Measurements from ENCODE around the gene SOX8.

Gene SOX8

DNA sequence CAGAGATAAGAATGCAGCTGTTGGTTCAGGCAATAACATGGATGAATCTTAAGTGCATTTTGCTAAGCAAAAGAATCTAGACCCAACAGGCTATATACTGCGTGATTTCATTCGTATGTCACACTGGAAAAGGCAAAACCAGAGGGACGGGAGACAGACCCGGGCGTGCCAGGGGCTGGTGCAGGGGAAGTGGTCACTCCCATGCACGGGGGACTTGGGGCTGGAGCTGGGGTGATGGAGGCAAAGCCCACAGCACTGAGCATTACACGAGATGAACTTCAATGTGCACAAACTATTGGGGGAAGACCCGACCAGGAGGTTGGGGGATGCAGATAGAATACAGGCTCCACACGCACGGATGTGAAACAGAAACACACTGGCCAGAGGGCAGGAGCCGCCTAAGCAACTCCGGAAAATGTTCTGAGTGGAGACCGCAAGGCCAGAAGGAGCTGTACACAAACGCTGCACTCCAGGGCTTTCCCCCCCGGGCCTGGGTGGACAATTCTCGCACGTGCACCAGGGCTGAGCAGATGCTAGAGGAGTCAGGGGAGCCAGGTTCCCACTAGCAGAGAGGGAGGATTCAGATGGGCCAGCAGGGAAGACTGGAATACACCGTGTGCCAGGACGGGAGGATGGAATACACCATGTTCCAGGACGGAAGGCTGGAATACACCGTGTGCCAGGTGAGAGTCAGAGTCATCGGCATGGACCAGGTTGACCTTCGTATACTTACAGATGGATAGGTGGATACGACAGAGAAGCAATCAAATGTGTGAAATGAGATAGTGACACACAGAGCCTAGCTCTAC is 22.1 kb upstream of the SOX8 start:
- Histone ChIP-seq H3K4me3 (ENCODE audit: low read depth, low read length) (no peak overlapping the region), H3K9me3 (ENCODE audit: control insufficient read depth, insufficient read depth, low read length) (no peaks in the 10 kb centered on the region), H3K4me1 (ENCODE audit: control insufficient read depth, insufficient read depth, low read length) (no peaks in the 10 kb centered on the region), H3K27me3 (ENCODE audit: control insufficient read depth, insufficient read depth, low read length) (no peaks in the 10 kb centered on the region), H3K36me3 (ENCODE audit: control insufficient read depth, insufficient read depth, low read length) (no peaks in the 10 kb centered on the region), H3K9ac (ENCODE audit: low read depth, low read length) (no peak overlapping the region)

DNA sequence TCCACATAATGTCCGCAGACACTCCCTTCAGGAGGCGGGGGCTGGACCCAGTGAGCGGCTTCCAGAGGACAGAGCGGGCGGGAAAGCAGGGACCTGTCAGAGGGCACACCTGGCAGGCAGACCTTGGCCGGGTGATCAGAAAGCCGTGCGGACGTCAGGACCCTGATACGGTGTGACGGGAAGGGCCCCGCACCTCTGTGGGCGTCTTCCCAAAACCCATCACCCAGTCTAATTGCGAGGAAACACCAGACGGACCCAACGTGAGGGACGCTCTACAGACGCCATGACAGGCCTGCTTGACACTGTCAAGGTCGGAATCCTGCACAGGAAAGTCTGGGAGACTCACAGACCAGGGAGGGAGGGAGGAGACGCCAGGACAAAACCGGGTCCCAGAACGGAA is 19.2 kb upstream of the SOX8 start:
- Histone ChIP-seq H3K4me1 (ENCODE audit: control insufficient read depth, insufficient read depth, low read length) (no peaks in the 10 kb centered on the region), H3K4me3 (ENCODE audit: low read depth, low read length) (no peak overlapping the region), H3K27me3 (ENCODE audit: control insufficient read depth, insufficient read depth, low read length) (no peaks in the 10 kb centered on the region), H3K9ac (ENCODE audit: low read depth, low read length) (no peak overlapping the region), H3K9me3 (ENCODE audit: control insufficient read depth, insufficient read depth, low read length) (no peaks in the 10 kb centered on the region), H3K36me3 (ENCODE audit: control insufficient read depth, insufficient read depth, low read length) (no peaks in the 10 kb centered on the region)

DNA sequence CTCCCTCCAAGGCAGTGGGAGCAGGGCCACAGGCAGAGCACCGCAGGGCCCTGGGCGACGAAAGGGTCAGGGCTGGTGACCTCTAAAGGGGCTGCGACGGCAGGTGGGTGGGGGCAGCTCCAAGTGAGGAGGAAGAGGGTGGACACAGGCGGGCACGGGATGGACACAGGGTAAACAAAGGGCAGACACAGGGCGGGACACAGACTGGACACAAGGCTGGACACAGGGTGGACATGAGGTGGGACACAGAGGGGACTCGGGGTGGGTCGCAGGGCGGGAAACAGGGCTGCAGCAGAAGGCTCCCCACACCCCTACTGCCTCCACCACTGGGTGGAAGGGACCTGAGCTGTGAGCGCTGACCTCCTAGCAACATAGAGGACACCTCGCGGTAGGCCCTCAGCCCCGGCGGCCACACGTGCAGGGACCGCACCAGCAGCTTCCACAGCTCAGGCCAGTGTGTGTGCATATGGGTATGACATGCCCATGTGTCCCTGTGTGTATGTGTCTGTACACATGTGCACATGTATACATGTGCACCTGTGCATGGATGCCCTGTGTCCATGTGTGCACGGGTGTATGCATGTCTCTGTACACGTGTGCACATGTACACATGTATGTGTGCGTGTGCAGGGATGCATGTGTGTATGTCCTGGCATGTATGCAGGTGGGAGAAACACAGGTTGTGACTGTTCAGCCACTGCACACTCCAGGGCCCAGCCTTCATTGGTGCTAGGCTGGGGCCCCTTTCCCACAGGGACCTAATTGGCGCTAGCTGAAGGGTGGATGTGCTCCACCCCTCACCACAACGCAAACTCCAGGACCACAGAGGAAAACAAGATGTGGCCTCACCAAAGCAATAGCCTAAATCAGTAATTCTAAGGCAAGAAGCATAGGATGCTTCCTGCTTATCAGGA is 18.4 kb upstream of the SOX8 start:
- H3K9me3 ChIP-seq (ENCODE audit: control insufficient read depth, insufficient read depth, low read length) = no peaks in the 10 kb centered on the region
- H3K4me1 ChIP-seq (ENCODE audit: control insufficient read depth, insufficient read depth, low read length) = no peaks in the 10 kb centered on the region
- H3K36me3 ChIP-seq (ENCODE audit: control insufficient read depth, insufficient read depth, low read length) = no peaks in the 10 kb centered on the region
- H3K9ac ChIP-seq (ENCODE audit: low read depth, low read length) = no peak overlapping the region
- H3K27me3 ChIP-seq (ENCODE audit: control insufficient read depth, insufficient read depth, low read length) = no peaks in the 10 kb centered on the region
- no peak overlapping the region for H3K4me3 ChIP-seq (ENCODE audit: low read depth, low read length)

DNA sequence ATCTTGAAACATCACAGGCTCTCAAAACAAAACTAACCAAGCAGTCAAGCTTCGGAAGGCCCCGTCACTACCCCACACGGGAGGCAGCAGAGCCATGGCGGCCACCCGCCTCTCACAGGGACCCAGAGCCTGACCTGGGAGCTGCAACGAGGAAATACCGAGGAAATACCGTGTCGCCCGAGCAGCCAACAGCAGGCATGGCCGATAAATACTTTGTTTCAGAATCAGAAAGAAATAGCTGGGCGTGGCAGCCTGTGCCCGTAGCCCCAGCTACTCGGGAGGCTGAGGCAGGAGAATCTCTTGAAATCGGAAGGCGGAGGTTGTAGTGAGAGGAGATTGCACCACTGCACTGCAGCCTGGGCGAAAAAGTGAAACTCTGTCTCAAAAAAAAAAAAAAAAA is 17.7 kb upstream of the SOX8 start:
- Histone ChIP-seq H3K4me1 (ENCODE audit: control insufficient read depth, insufficient read depth, low read length) (no peaks in the 10 kb centered on the region), H3K9ac (ENCODE audit: low read depth, low read length) (no peak overlapping the region), H3K4me3 (ENCODE audit: low read depth, low read length) (no peak overlapping the region), H3K9me3 (ENCODE audit: control insufficient read depth, insufficient read depth, low read length) (no peaks in the 10 kb centered on the region), H3K27me3 (ENCODE audit: control insufficient read depth, insufficient read depth, low read length) (no peaks in the 10 kb centered on the region), H3K36me3 (ENCODE audit: control insufficient read depth, insufficient read depth, low read length) (no peaks in the 10 kb centered on the region)

DNA sequence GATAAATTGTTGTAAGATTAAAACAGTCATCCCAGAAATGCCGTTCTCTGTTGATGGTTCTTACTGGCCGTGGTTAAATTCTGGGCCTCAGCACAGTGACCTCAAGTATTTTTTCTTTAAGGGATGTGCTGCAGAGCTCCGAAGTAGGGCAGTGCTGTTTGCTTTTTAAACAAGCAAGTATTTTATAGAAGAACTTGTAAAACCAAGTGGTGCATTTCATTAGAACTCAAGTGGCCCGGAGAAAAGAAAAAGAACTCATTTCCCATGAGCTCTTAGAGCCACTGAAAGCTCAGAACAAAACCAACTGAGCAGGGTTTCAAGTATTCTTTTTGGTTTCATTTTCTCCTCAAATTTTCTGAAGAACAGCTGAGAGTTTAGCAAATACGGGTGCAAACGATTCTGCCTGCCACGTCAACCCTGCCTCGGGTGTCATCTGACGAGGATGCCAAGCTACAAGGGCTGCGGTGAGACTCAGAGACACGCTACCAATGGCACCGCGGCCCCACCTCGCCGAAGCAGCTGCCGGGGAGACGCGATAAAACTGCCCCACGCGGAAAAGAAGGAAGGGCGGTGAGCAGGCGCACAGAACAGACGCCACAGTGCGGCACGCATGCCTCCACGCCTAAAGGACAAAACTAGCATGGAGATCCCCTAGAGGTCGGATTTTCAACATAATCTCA is 17.1 kb upstream of the SOX8 start:
- Histone ChIP-seq H3K36me3 (ENCODE audit: control insufficient read depth, insufficient read depth, low read length) (no peaks in the 10 kb centered on the region), H3K9ac (ENCODE audit: low read depth, low read length) (no peak overlapping the region), H3K9me3 (ENCODE audit: control insufficient read depth, insufficient read depth, low read length) (no peaks in the 10 kb centered on the region), H3K27me3 (ENCODE audit: control insufficient read depth, insufficient read depth, low read length) (peaks cover under 1% of the 10 kb centered on the region), H3K4me3 (ENCODE audit: low read depth, low read length) (no peak overlapping the region), H3K4me1 (ENCODE audit: control insufficient read depth, insufficient read depth, low read length) (no peaks in the 10 kb centered on the region)

DNA sequence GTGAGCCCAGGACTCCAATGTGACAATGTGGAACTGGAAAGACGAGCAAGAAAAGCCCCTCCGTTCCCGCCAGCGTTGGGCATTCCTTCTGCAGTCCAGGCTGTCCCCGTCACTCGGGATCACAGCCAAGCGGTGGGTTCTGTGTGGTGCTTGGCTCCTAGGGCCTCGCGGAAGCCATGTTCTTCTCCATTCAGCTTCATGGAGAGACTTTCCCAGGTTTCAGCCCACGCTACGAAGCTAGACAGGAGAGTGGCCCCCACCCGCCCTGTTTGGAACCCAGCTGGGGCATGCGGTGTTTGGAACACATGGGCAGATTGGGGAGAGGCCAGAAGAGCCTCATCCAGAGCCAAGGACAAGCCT is 16.6 kb upstream of the SOX8 start:
- Histone ChIP-seq H3K36me3 (ENCODE audit: control insufficient read depth, insufficient read depth, low read length) (no peaks in the 10 kb centered on the region), H3K4me3 (ENCODE audit: low read depth, low read length) (no peak overlapping the region), H3K9me3 (ENCODE audit: control insufficient read depth, insufficient read depth, low read length) (no peaks in the 10 kb centered on the region), H3K27me3 (ENCODE audit: control insufficient read depth, insufficient read depth, low read length) (peaks cover 3% of the 10 kb centered on the region), H3K9ac (ENCODE audit: low read depth, low read length) (no peak overlapping the region), H3K4me1 (ENCODE audit: control insufficient read depth, insufficient read depth, low read length) (no peaks in the 10 kb centered on the region)

DNA sequence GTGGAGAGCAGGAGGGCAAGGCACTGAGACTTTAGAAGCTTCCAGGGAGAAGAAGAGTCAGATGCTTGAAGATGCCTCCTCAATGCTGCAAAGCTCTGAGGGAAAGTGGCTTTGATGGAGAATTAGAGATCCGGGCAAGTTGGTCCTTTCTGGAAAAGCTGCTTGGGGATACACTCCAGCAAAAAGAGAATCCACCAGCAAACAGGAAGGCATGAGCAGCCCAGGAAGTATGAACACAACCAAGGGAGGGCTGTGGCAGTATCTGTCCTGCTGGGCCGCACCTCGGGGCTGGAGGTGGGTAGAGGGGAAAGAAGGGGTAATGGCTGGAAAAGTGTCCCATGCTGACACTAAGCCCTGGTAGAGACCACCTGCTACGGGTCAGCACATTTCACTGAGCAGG is 16.1 kb upstream of the SOX8 start:
- no peak overlapping the region for H3K4me3 ChIP-seq (ENCODE audit: low read depth, low read length)
- no peaks in the 10 kb centered on the region for H3K4me1 ChIP-seq (ENCODE audit: control insufficient read depth, insufficient read depth, low read length)
- no peaks in the 10 kb centered on the region for H3K9me3 ChIP-seq (ENCODE audit: control insufficient read depth, insufficient read depth, low read length)
- H3K27me3 ChIP-seq (ENCODE audit: control insufficient read depth, insufficient read depth, low read length) = peaks cover 3% of the 10 kb centered on the region
- H3K36me3 ChIP-seq (ENCODE audit: control insufficient read depth, insufficient read depth, low read length) = no peaks in the 10 kb centered on the region
- no peak overlapping the region for H3K9ac ChIP-seq (ENCODE audit: low read depth, low read length)

DNA sequence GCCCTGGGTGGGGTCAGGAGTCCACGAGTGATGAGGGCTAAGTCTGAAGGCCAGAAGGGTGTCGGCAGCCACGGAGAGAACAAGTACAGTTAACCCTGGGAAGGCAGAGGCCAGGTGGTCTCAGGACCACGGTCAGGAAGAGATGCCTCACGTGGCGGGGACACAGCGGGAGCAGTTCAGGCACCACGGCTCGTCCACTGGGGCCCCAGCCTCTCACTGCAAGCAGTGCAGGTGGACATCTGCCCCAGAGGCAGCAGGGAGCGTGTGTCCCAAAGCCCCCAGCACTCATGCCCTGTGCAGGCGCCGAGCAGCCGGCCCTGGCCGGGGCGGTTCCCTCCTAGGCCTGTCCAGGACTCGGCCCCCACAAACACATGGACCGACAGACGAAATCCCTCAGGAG is 15.5 kb upstream of the SOX8 start:
- Histone ChIP-seq H3K4me3 (ENCODE audit: low read depth, low read length) (no peak overlapping the region), H3K9me3 (ENCODE audit: control insufficient read depth, insufficient read depth, low read length) (no peaks in the 10 kb centered on the region), H3K4me1 (ENCODE audit: control insufficient read depth, insufficient read depth, low read length) (no peaks in the 10 kb centered on the region), H3K27me3 (ENCODE audit: control insufficient read depth, insufficient read depth, low read length) (peaks cover 3% of the 10 kb centered on the region), H3K9ac (ENCODE audit: low read depth, low read length) (no peak overlapping the region), H3K36me3 (ENCODE audit: control insufficient read depth, insufficient read depth, low read length) (no peaks in the 10 kb centered on the region)

DNA sequence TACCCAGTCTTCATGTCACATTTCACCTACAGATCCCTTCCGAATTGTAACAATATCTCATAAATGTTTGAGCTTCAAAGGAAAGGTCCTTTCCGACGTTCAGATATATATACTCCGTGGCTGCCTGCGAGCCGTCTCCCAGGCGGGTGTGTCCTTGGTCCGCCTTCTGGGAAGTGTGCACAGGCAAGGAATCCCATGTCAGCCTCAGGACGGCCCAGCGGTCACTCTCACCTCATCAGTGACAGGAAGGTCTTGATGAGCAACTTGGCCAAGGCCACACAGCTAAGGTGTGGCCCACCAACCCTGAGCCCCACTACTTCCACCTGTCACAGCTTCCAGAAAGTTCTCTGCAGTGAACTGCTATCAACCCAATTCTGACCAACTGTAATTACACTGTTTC is 15.1 kb upstream of the SOX8 start:
- no peaks in the 10 kb centered on the region for H3K4me1 ChIP-seq (ENCODE audit: control insufficient read depth, insufficient read depth, low read length)
- H3K9me3 ChIP-seq (ENCODE audit: control insufficient read depth, insufficient read depth, low read length) = no peaks in the 10 kb centered on the region
- H3K4me3 ChIP-seq (ENCODE audit: low read depth, low read length) = no peak overlapping the region
- H3K27me3 ChIP-seq (ENCODE audit: control insufficient read depth, insufficient read depth, low read length) = peaks cover 7% of the 10 kb centered on the region
- H3K36me3 ChIP-seq (ENCODE audit: control insufficient read depth, insufficient read depth, low read length) = no peaks in the 10 kb centered on the region
- H3K9ac ChIP-seq (ENCODE audit: low read depth, low read length) = no peak overlapping the region

DNA sequence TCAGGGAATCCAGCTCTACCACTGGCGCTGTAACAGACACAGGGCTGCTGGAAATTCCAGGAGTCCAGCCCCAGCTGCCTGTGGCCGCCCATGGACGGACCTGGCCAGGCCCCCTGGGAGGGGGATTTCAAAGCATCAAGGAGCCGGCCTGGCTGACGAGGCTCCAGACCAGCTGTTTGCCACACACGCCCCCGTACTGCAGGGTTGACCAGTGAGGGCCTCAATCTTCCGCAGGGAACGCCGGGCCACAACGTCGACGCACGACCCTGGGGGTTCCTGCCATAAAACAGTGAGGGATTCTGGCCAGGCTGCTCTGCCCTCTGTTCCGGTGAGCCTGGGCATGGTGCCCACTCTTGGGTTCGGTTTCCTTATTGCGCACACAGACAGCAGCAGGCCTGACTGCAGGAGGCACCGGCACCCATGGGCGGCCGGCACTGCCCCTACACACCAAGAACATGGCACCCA is 14.5 kb upstream of the SOX8 start:
- Histone ChIP-seq H3K27me3 (ENCODE audit: control insufficient read depth, insufficient read depth, low read length) (peaks cover 9% of the 10 kb centered on the region), H3K4me3 (ENCODE audit: low read depth, low read length) (no peak overlapping the region), H3K36me3 (ENCODE audit: control insufficient read depth, insufficient read depth, low read length) (no peaks in the 10 kb centered on the region), H3K9ac (ENCODE audit: low read depth, low read length) (no peak overlapping the region), H3K9me3 (ENCODE audit: control insufficient read depth, insufficient read depth, low read length) (no peaks in the 10 kb centered on the region), H3K4me1 (ENCODE audit: control insufficient read depth, insufficient read depth, low read length) (no peaks in the 10 kb centered on the region)

DNA sequence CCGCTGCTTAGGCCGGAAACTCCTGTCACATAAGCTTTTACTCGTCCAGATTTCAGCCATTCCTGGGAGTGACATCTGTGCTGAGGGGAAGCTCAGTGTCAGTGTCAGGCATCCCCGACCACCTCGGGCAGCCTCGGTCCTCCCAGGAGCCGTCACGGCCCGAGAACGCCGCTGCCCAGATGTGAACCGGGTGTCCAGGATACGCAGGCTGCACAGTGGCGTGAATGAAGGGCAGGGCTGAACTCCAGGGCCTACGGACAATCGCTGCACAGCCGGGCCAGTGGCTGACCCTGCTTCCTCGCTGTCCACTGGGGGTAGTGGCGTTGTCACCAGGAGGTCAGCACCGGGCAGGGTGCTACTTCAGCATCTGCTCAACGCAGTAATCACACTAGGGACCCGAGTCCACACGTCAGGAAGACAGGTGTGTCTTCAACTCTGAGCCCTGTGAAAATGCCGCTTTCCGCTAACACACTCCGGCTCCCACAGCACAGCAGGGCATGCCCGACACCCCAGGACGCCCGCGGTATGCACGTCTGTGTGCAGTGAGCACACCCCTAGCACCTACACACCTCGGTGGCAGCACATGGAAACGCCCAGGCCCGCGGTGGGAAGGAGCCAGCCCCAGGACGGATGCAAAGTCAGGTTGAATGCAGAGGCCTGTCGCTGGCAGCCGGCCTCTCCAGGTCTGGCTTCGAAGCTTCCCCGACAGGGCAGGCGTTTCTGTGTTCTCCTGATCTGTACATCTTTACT is 13.8 kb upstream of the SOX8 start:
- Histone ChIP-seq H3K36me3 (ENCODE audit: control insufficient read depth, insufficient read depth, low read length) (no peaks in the 10 kb centered on the region), H3K27me3 (ENCODE audit: control insufficient read depth, insufficient read depth, low read length) (peaks cover 9% of the 10 kb centered on the region), H3K4me1 (ENCODE audit: control insufficient read depth, insufficient read depth, low read length) (no peaks in the 10 kb centered on the region)

More for the DNA sequence above, 13.8 kb upstream of the SOX8 start:
- Histone ChIP-seq H3K9me3 (ENCODE audit: control insufficient read depth, insufficient read depth, low read length) (no peaks in the 10 kb centered on the region), H3K9ac (ENCODE audit: low read depth, low read length) (no peak overlapping the region), H3K4me3 (ENCODE audit: low read depth, low read length) (no peak overlapping the region)

All from iPS-15b (cell line).